M059J (cell line): ENCODE measurements around the gene TFE3. TPM values are rescaled to one million over a fixed set of nuclear protein-coding genes. Genes with fewer than 3 reads are reported as not detected.
"Not testable (repeated sequence)": the region's sequence is repeated elsewhere in the genome, so short reads cannot be mapped to it uniquely, and the experiment has no call there.

Source experiments
- DNase-seq: peaks from one replicate; pipeline ENCODE4 v3.0.0-alpha.2; 2012; ENCODE audit warnings: low read depth
- total RNA-seq: library from RNA; depleted of rRNA; stranded (reverse); fragments of >200 nt; shearing (Covaris generic); gene quantifications from 2 replicates; pipeline ENCODE4 v1.2.3, GENCODE V29; 2014; rRNA removed

TFE3 gene
- total RNA-seq, 1 experiment from 2014 or later: 71.6 TPM

- DNase-seq: peak; percentile 45
These were observed 41.6 kb downstream of the TFE3 start for GRCh38 chrX:49001521-49002090.

GRCh38 chrX:49000636-49001035 lies 42.5 kb downstream of the TFE3 start:
- DNase-seq: no peak

DNA sequence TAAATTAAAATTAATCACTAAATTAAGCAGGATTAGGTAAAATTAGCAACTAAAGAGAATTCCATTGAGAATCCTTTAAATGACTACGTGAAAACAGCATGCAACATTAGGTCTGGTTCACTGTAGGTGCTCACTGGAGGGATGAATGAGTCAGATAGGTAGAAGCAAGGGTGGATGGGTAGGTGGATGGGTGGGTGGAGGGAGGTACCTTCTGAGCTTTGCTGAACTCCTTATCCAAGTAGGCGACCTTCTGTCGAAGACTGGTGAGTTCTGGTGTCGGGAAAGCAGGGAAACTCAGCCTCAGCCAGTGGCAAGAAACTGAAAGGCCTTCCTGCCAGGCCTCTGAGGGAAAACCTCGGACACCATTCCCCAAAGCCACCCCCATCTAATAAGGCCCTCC lies 44.1 kb downstream of the TFE3 start:
- no peak for DNase-seq

- no peak for DNase-seq
These were observed 44.8 kb downstream of the TFE3 start for GRCh38 chrX:48998391-48998790.

- no peak for DNase-seq
These were observed 45.3 kb downstream of the TFE3 start for GRCh38 chrX:48997865-48998264.

GRCh38 chrX:48997455-48997854 lies 45.7 kb downstream of the TFE3 start:
- DNase-seq: no peak

- DNase-seq: no peak
These were observed 46.2 kb downstream of the TFE3 start for GRCh38 chrX:48996969-48997368.

- no peak for DNase-seq
These were observed 50.8 kb downstream of the TFE3 start for GRCh38 chrX:48992341-48992740.

GRCh38 chrX:48989483-48989882 lies 53.7 kb downstream of the TFE3 start:
- DNase-seq: no peak

DNA sequence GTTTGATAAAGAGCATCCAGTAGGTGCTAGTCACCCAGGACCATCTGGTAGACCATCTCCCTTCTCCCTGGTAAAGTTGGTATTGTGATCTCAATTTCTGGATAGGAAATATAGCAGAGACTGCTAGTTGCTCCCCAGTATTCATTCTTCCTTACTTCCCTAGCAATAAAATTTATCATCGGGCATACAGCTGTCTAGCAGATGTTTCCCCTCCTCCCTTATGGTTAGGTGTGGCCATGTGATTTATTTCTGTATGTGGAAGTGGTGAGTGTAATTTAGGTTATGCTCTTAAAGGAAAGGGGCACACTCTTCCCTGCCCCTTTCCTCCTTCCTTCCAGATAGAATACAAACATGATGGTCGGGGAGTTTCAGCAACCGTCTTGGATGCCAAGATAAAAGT lies 59.3 kb downstream of the TFE3 start:
- no peak for DNase-seq

DNA sequence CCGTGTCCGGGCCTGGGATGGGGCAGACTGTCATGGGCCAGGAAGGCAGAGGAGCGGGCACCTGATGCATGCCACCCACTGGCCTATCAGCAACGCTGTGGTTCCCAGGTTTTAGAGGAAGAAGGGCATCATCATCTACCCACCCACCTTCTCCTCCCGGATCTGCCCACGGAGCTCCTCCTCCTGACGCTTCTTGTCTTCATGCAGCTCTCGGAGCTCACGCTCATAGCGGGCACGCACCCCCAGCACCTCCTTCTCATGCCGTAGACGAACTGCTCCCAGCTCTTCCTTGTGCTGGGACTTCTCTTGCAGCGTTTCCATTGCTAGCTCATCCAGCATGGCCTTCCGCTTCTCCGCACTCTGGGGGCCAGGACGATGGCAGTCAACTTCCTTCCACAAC lies 60.1 kb downstream of the TFE3 start:
- no peak for DNase-seq

- no peak for DNase-seq
These were observed 62.0 kb downstream of the TFE3 start for GRCh38 chrX:48981178-48981577.

- DNase-seq: not testable (repeated sequence)
These were observed 62.8 kb downstream of the TFE3 start for GRCh38 chrX:48980341-48980740.

Other genes with a start within 250 kb of the TFE3 start
- 44.8 and 50.7 TPM in 2 replicates for gene HDAC6, start 241.3 kb downstream of the TFE3 start, total RNA-seq
- not detected in 2 replicates for gene ERAS, start 216.8 kb downstream of the TFE3 start, total RNA-seq
- gene PCSK1N, start 207.7 kb downstream of the TFE3 start, total RNA-seq: 4.1 and 9.0 TPM in 2 replicates
- gene TIMM17B, start 145.6 kb downstream of the TFE3 start, total RNA-seq: 77.6 and 90.8 TPM in 2 replicates
- gene PQBP1, start 145.4 kb downstream of the TFE3 start, total RNA-seq: 44.6 and 53.9 TPM in 2 replicates
- gene SLC35A2, start 131.7 kb downstream of the TFE3 start, total RNA-seq: 70.5 and 77.8 TPM in 2 replicates
- 14.2 and 14.3 TPM in 2 replicates for gene PIM2, start 124.3 kb downstream of the TFE3 start, total RNA-seq
- gene OTUD5, start 85.8 kb downstream of the TFE3 start, total RNA-seq: 27.3 and 54.4 TPM in 2 replicates
- gene KCND1, start 71.5 kb downstream of the TFE3 start, total RNA-seq: 0.76 and 1.7 TPM in 2 replicates
- gene GRIPAP1, start 41.1 kb downstream of the TFE3 start, total RNA-seq: 20.1 and 46.6 TPM in 2 replicates
- gene CCDC120, start 15.6 kb upstream of the TFE3 start, total RNA-seq: 0.07 and 1.1 TPM in 2 replicates
- gene PRAF2, start 30.6 kb upstream of the TFE3 start, total RNA-seq: 25.0 and 29.3 TPM in 2 replicates
- 39.5 and 45.2 TPM in 2 replicates for gene WDR45, start 36.5 kb upstream of the TFE3 start, total RNA-seq
- gene GPKOW, start 80.4 kb upstream of the TFE3 start, total RNA-seq: 35.9 and 49.1 TPM in 2 replicates
- 0.10 and 4.3 TPM in 2 replicates for gene MAGIX, start 119.4 kb upstream of the TFE3 start, total RNA-seq
- 147 and 217 TPM in 2 replicates for gene PLP2, start 128.5 kb upstream of the TFE3 start, total RNA-seq
- gene PRICKLE3, start 143.0 kb upstream of the TFE3 start, total RNA-seq: 5.8 and 14.9 TPM in 2 replicates
- 0.25 and 0.54 TPM in 2 replicates for gene SYP, start 156.8 kb upstream of the TFE3 start, total RNA-seq
- gene CACNA1F, start 190.0 kb upstream of the TFE3 start, total RNA-seq: not detected in 2 replicates
- gene CCDC22, start 192.1 kb upstream of the TFE3 start, total RNA-seq: 14.1 and 20.9 TPM in 2 replicates
- 0.07 TPM in 1 of 2 replicates, not detected in the other for gene FOXP3, start 221.4 kb upstream of the TFE3 start, total RNA-seq
- 2.8 and 5.6 TPM in 2 replicates for gene PPP1R3F, start 226.4 kb upstream of the TFE3 start, total RNA-seq